NCI-H82 treated with DMSO at 0.1 percent for 48 hours (cell line): ENCODE measurements around the gene FKBP5.
"Not testable (repeated sequence)": the region's sequence is repeated elsewhere in the genome, so short reads cannot be mapped to it uniquely, and the experiment has no call there.

Experiments
- DNase-seq: peaks from one replicate; lab custom pipeline; 2025; ENCODE audit not compliant: unreplicated experiment; lab: John Stamatoyannopoulos, UW

Gene FKBP5

DNA sequence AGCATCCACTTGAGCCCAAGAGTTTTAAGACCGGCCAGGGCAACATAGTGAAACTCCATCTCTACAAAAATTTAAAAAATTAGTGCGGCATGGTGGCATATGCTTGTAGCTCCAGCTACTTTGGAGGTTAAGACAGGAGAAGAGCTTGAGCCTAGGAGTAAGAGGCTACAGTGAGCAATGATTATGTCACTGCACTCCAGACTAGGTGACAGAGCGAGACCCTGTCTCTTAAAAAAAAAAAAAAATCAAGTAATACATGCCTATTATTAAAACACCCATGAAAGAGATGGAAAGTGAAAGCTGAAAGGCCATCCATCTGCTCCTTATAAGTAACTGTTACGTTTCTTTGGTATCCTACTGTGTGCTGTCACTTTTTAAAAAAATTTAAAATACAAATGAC, 66.4 kb downstream of the FKBP5 start:
- DNase-seq, result no peak

DNA sequence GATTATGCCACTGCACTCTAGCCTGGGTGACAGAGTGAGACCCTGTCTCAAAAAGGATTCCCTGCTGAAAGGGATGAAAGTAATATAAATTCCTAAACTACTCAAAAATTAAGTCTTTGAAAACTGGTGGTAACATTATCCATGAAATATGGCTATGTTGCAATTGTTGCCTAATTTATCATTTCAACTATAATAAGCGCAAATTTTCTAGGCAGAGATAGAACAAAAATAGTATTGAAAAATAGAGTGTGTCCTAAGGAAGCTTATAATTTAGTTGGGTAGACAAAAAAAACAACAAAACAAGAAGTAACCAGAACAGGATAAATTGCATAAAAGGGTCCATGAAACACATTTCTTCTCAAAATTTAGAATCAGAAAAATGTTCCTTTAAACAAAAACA, 68.0 kb downstream of the FKBP5 start:
- no peak for DNase-seq

DNA sequence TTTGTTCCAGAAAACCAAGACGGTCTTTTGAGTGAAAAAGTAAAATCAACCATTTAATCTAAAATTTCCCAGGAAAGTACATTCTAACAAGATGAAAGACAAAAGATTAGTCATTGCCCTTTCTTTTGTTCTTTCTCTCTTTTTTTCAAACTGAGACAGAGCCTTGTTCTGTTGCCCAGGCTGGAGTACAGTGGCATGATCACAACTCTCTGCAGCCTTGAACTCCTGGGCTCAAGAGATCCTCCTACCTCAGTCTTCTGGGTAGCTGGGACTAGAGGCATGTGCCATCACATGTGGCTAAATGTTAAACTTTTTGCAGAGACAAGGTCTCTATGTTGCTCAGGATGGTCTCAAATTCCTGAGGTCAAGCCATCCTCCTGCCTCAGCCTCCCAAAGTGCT, 75.0 kb downstream of the FKBP5 start:
- DNase-seq, result no peak

GRCh38 chr6:35611240-35611639, 77.5 kb downstream of the FKBP5 start:
- no peak for DNase-seq

- DNase-seq, result no peak
These were observed 77.9 kb downstream of the FKBP5 start for GRCh38 chr6:35610830-35611229.

- DNase-seq, result no peak
These were observed 79.1 kb downstream of the FKBP5 start for GRCh38 chr6:35609588-35609987.

- no peak for DNase-seq
These were observed 81.0 kb downstream of the FKBP5 start for GRCh38 chr6:35607517-35608233.

DNA sequence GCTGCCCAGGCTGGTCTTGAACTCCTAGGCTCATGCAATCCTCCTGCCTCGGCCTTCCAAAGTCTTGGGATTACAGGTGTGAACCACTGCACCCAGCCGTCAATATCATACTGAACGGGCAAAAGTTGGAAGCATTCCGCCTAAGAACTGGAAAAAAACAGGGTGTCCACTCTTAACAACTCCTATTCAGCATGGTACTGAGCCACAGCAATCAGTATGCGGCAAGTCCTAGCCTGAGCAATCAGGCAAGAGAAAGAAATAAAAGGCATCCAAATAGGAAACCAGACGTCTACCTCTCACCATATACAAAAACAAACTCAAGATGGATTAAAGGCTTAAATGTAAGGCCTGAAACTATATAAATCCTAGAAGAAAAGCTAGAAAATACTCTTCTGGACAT, 83.1 kb downstream of the FKBP5 start:
- DNase-seq, result no peak

DNA sequence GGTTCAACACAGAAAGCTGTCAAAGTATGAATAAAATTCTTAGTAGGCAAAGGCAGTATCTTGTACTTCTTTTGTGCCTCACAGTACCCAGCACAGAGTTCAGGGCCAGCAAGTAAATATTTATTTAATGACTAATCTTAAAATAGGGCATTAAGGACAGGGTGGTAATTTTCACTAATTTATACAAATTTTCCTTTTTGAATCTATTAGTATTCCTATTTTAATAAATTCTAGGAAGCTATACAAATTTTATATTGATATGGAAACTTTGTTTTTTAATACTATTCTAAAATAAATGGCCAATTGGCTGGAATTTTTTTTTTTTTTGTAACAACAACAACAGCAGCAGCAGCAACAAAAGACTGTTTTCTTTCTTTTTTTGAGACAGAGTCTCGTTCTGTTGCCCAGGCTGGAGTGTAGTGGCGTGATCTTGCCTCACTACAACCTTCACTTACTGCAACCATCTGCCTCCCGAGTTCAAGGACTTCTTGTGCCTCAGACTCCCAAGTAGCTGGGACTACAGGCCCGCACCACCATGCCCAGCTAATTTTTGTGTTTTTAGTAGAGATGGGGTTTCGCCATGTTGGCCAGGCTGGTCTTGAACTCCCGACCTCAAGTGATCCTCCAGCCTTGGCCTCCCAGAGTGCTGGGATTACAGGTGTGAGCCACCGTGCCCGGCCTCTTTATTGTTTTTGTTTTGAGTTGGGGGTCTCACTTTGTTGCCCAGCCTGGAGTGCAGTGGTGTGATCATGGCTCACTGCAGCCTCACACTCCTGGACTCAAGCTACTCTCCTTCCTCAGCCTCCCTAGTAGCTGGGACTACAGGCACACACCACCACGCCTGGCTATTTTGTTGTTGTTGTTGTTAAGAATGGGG, 85.2 kb downstream of the FKBP5 start:
- DNase-seq, result no peak

DNA sequence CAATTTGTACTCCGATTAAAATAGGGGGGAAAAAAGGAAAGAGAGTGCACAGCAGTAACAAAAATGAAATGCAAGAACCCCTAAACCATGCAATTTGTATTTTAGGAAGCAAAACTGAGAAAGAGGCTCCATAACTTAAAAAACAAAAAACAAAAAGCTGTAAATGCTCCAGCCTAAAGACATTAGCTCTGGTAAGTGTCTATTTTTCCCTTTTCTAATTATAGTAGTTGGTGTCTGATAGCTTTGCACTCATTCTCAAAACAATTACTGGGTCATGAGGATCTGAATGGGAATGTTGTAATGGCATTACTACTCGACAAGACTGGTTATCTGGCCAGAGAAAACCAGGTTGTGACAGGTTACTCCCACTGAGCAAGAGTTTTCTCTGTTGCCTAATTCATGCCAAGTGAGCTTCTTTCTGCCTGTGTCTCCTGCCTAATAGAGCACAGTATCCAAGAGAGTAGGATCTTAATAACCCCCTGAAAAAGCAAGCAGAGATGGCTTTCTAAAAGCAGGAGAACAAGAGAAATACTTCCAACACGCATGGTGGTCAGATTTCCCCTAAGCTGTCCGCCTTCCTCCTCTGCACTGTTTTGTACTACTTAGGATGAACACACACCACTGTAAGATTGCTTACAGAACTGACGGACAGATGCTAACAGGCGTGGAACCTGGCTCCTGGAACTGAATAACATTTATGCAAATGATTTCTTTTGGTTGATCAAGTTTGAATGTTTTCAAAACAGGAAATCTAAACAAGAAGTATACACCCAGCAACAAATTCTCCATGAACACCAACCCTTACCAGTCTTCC, 86.4 kb downstream of the FKBP5 start:
- DNase-seq, result no peak

- DNase-seq, result no peak
These were observed 87.2 kb downstream of the FKBP5 start for GRCh38 chr6:35601331-35602132.

GRCh38 chr6:35600659-35601125, 88.0 kb downstream of the FKBP5 start:
- DNase-seq, result no peak

GRCh38 chr6:35599761-35600658, 88.7 kb downstream of the FKBP5 start:
- no peak for DNase-seq

DNA sequence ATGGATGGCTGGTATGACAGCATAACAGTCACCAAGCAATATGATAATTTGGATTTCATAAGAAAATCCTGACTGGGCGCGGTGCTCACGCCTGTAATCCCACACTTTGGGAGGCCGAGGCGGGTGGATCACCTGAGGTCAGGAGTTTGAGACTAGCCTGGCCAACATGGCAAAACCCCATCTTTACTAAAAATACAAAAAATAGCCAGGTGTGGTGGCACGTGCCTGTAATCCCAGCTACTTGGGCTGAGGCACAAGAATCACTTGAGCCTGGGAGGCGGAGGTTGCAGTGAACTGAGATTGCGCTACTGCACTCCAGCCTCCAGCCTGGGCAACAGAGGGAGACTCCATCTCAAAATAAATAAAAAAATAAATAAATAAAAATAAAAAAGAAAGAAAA, 90.1 kb downstream of the FKBP5 start:
- not testable (repeated sequence) for DNase-seq

DNA sequence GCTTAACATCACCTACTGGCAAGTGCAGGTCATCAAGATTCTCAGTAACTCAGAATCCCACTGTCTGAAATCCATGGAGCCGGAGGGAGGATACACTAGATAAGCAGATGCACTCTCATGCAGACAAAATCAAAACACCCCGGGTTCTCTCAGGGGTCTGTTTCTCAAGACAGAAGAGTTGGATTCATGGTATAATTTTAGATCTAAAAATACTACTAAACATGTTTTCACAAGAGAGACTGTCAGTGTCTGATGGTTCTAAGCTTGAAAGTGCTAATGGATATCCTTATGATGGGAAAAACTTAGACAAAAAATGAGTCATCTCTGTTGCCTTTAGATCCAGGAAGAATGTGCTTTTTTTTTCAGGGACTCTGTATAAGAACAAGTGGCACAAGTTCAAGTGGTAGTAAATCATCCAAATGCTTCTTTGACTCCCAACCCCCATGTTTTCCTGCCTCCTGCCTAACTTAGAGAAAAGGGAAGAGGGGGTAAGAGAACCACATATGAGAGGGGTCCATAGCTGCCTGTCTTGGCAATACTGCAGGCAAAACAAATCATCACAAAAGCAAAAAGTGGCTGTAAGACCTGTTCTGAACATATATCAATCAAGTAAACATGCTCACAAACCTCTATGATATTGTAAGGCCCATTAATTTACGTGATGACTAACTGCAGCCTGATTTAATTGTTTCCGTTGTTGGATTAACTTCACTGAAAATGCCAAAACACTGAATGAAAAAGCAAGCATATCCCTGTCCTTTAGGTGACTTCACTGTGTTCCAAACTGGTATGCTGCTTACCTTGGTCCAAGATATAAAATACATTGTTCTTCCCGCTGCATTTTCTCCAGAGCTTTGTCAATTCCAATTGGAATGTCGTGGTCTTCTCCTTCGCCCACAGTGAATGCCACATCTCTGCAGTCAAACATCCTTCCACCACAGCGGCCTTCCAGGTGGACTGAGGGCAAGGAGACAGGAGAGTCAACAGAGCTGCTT, 92.0 kb downstream of the FKBP5 start:
- no peak for DNase-seq

GRCh38 chr6:35594503-35595186, 94.1 kb downstream of the FKBP5 start:
- DNase-seq, result no peak

DNA sequence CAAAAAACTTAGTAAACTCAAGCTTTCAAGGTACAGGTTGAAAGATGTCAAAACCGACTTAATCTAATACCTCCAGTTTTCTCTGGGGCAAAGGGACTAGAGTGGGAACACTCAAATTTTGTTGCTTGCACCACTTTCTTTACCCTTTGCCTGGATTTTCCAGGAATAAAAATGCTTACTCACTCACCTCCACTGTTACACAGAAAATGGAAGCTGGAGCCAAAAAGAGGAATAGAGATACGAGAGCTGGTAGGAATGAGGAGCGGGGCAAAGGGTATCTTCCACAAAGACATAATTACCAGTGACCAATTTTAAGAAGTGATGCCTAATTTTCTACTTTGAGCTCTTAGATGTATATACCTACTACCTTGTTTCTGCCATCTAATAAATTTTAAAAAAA, 96.5 kb downstream of the FKBP5 start:
- DNase-seq, result no peak

- DNase-seq, result no peak
These were observed 98.1 kb downstream of the FKBP5 start for GRCh38 chr6:35590622-35591066.
